NB4 (cell line): ENCODE measurements around the gene TCTN2.

ENCODE experiments used
- DNase-seq: peaks from one replicate; pipeline ENCODE4 v3.0.0; 2010; ENCODE audit warnings: low read depth
- H3K4me3 ChIP-seq: one replicate; pipeline ENCODE4 v1.5.1; 2011; ENCODE audit warnings: mild to moderate bottlenecking, low read depth, low read length, moderate library complexity
- MAX ChIP-seq: IDR thresholded peaks from 2 replicates; pipeline ENCODE4 v1.6.1; 2011; ENCODE audit warnings: low read depth, low read length
- MYC ChIP-seq: IDR thresholded peaks from 2 replicates; pipeline ENCODE4 v1.6.1; 2011; ENCODE audit warnings: low read depth, low read length
- POLR2A ChIP-seq: IDR thresholded peaks from 2 replicates; pipeline ENCODE4 v1.6.1; 2011; ENCODE audit warnings: mild to moderate bottlenecking; ENCODE audit not compliant: insufficient read length; ENCODE audit errors: extremely low read depth
- TF ChIP-seq, protein P1 (sequence below): IDR thresholded peaks from one replicate; pipeline ENCODE4 v1.5.1; 2012; ENCODE audit warnings: low read depth, low read length

TCTN2 gene

DNA sequence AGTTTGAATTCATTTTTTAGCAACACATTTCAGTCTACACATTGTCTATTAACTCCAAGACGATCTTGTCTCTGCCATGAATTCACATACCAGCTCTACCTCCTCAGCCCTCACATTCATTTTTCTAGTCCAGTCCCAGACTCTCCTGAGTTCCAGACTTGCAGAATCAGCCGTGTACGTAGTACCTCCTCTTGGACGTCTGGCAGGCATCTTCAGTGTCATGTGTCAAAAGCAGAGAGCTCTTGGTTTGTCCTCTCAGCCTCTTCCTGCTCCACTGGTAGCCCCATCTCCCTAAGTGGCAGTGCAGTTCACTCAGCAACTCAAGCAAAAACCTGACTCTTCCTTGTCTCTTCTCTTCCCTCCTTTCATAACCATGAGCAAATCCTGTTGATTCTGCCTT is 14.5 kb upstream of the TCTN2 start:
- TF ChIP-seq, protein P1, sequence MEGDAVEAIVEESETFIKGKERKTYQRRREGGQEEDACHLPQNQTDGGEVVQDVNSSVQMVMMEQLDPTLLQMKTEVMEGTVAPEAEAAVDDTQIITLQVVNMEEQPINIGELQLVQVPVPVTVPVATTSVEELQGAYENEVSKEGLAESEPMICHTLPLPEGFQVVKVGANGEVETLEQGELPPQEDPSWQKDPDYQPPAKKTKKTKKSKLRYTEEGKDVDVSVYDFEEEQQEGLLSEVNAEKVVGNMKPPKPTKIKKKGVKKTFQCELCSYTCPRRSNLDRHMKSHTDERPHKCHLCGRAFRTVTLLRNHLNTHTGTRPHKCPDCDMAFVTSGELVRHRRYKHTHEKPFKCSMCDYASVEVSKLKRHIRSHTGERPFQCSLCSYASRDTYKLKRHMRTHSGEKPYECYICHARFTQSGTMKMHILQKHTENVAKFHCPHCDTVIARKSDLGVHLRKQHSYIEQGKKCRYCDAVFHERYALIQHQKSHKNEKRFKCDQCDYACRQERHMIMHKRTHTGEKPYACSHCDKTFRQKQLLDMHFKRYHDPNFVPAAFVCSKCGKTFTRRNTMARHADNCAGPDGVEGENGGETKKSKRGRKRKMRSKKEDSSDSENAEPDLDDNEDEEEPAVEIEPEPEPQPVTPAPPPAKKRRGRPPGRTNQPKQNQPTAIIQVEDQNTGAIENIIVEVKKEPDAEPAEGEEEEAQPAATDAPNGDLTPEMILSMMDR, result no peak
- TF ChIP-seq MAX, result no peak
- no peak for DNase-seq
- no peak overlapping the region for H3K4me3 ChIP-seq

DNA sequence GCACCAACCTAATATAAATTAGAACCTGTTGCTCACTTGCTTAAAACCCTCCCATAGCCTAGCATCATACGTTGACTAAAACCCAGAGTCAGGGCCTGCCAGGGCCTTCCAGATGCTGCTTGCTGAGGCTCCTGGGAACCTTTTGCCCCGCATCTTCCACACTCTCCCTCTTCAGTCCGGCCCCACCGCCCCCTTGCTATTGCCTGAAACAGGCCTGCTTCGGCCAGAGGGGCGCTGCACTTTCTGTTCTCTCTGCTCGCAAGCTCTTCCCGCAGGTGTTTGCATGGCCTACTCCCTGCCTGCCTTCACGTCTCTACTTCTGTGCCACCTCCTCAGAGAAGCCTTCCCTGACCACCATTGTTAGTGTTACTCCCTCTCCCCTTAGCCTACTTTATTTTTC is 13.7 kb upstream of the TCTN2 start:
- H3K4me3 ChIP-seq, result no peak overlapping the region
- DNase-seq, result no peak
- TF ChIP-seq MAX (no peak), POLR2A (no peak), MYC (no peak)
- TF ChIP-seq, protein P1, result no peak

GRCh38 chr12:123659996-123660727 is 10.8 kb upstream of the TCTN2 start:
- DNase-seq, result no peak
- TF ChIP-seq MYC (no peak), POLR2A (no peak), MAX (no peak)
- H3K4me3 ChIP-seq, result no peak overlapping the region

DNA sequence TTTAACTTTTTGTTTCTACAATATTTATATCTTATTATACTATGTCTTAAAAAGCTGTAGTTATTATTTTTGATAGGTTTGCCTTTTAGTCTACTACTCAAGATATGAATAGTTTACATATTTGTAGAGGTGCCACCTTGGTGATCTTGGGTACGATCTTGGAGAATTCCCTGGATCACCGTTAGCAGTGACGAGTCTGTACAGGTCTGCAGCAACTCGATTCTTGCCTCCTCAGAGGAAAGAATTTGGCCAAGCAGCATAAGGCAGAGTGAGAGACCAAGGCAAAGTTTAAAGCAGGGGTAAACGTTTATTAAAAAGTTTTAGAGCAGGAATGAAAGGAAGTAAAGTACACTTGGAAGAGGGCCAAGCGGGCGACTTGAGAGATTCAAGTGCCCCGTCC is 3.1 kb upstream of the TCTN2 start:
- no peak for DNase-seq
- no peak overlapping the region for H3K4me3 ChIP-seq
- TF ChIP-seq, protein P1, result no peak
- TF ChIP-seq MAX (no peak), POLR2A (no peak), MYC (no peak)

DNA sequence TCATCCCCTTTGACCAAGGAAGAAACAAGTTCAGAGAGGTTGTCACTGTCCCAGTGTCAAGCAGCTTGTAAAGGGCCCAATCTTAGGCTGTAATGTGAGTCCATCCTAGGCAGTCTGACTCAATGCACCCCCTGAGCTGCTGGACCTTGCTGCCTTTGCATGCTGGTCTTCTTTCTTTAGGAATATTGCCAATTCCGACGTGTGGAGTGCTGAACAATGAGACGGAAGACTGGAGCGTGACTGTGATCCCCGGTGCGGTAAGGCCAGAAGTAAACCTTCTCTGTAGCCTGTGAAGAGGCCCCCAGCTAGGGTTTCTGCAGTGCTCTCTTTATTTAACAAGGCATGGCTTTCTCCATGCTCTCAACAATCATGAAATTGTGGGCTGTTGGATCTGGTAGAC is 963 bp downstream of the TCTN2 start:
- DNase-seq, result no peak
- TF ChIP-seq MYC, result no peak
- no peak for TF ChIP-seq POLR2A
- TF ChIP-seq, protein P1, result no peak
- TF ChIP-seq MAX, result no peak
- H3K4me3 ChIP-seq, result no peak overlapping the region

- TF ChIP-seq, protein P1, result no peak
- TF ChIP-seq POLR2A (no peak), MAX (no peak), MYC (no peak)
- no peak overlapping the region for H3K4me3 ChIP-seq
- no peak for DNase-seq
Observed at GRCh38 chr12:123675436-123675835, 4.5 kb downstream of the TCTN2 start.
